Heart left ventricle (tissue), 16 donors: Measurements from ENCODE around the gene LUZP4. TPM values are rescaled to one million over a fixed set of nuclear protein-coding genes. Genes with fewer than 3 reads are reported as not detected.

Experiments
- ATAC-seq, 4 donors: fragments of 200-7000 bp; cut with Tn5 transposase; one replicate each; pipeline ENCODE4 v1.9.1; 2020 to 2022; ENCODE audit warnings: moderate library complexity in 4 of 4, mild to moderate bottlenecking in 3 of 4, moderate number of reproducible peaks in 1 of 4
- DNase-seq, 5 donors: peaks; one replicate each; pipeline ENCODE4 v3.0.0-alpha.2; 2020
- H3K27ac ChIP-seq, 12 donors: fragments of 200-600 bp; sonication (generic) in 4 of 12; one replicate each; pipeline versions ENCODE4 v1.5.0 to v1.8.0; 2016 to 2022; ENCODE audit warnings: mild to moderate bottlenecking in 2 of 12
- H3K27me3 ChIP-seq, 9 donors: fragments of 200-600 bp; sonication (generic) in 2 of 9; one replicate each; pipeline versions ENCODE4 v1.5.1 to v1.8.0; 2016 to 2022; ENCODE audit warnings: mild to moderate bottlenecking in 3 of 9
- H3K36me3 ChIP-seq, 9 donors: fragments of 200-600 bp; sonication (generic) in 2 of 9; one replicate each; pipeline versions ENCODE4 v1.5.0 to v1.8.0; 2018 to 2022; ENCODE audit warnings: mild to moderate bottlenecking in 2 of 9
- H3K4me1 ChIP-seq, 12 donors: fragments of 200-600 bp; sonication (generic) in 4 of 12; one replicate each; pipeline versions ENCODE4 v1.5.0 to v1.8.0; 2016 to 2022; ENCODE audit warnings: mild to moderate bottlenecking in 3 of 12
- H3K4me3 ChIP-seq, 12 donors: fragments of 200-600 bp; sonication (generic) in 4 of 12; one replicate each; pipeline versions ENCODE4 v1.5.0 to v1.8.0; 2017 to 2022; ENCODE audit warnings: mild to moderate bottlenecking in 9 of 12, moderate library complexity in 4 of 12
- H3K9me3 ChIP-seq, 12 donors: fragments of 200-600 bp; sonication (generic) in 4 of 12; one replicate each; pipeline versions ENCODE4 v1.5.0 to v1.8.0; 2016 to 2022; ENCODE audit warnings: mild to moderate bottlenecking in 1 of 12
- CTCF ChIP-seq, 12 donors: fragments of 200-600 bp; sonication (generic) in 4 of 12; IDR thresholded peaks; one replicate each; pipeline versions ENCODE4 v1.5.0 to v1.8.0; 2018 to 2022; ENCODE audit warnings: antibody characterized with exemption in 12 of 12, mild to moderate bottlenecking in 5 of 12
- POLR2A ChIP-seq, 2 donors: fragments of 450-650 bp; IDR thresholded peaks; one replicate each; pipeline ENCODE4 v1.6.1; 2017; ENCODE audit warnings: antibody characterized with exemption in 2 of 2, mild to moderate bottlenecking in 2 of 2, moderate library complexity in 2 of 2
- WGBS, 4 donors: extraction: QIAGEN DNeasy Blood & Tissue Kit in 2 of 4; methylation state at CpG; one replicate each; pipeline versions ENCODE4 v1.1.5 to v1.1.7; 2013 to 2018; 5-methylcytosine and 5-hydroxymethylcytosine counted together
- intact Hi-C, 10 donors: fragments of 100-400 bp; cut with DNase I; formaldehyde crosslinking; loops; one replicate each; pipeline versions ENCODE4 v1.11.1 to v1.14.2; 2022
- polyA plus RNA-seq, 2 donors: library from polyadenylated mRNA; stranded (reverse); fragments of 200-250 nt; gene quantifications; one replicate each; pipeline ENCODE4 v1.2.3, GENCODE V29; 2013
- total RNA-seq, 9 donors: library from RNA; depleted of rRNA in 2 of 9; stranded (reverse); fragments of >200 nt in 2 of 9; fragmentation: NEBNext Ultra II Directional in 3 of 9; extraction: Animal tissue kit (Norgen Biotek cat#: 25700) in 3 of 9; gene quantifications; one replicate each; pipeline versions ENCODE4 v1.1.0 to v1.2.4, GENCODE V29; 2016 to 2023
- donor health status: ischemic (EF 13 %, LVEDD 7.1; RV severe dilation, severe dysfunction).
- donor health status: healthy with polysubstance abuse.
- donor health status: DM: no; HTN: yes; CAD: no.
- donor health status: DM: no; HTN: no; CAD: no.
- donor health status: ischemic (EF 25% LVEDD 6.9; RV normal size, moderate dysfunction).
- donor health status: ischemic (EF 25% LVEDD 5.7; RV mildly dilated, moderate dysfunction).
- donor health status: healthy.
- donor health status: DM: yes; HTN: yes; CAD: no.
- donor health status: ischemic (EF 35%, LVEDD 5.7; RV mildly dilated, moderate dysfunction).
- donor health status: nonischemic (EF 11% LVEDD 7.7; RV severe dilation, severe dysfunction).
- donor health status: DM: yes; HTN: yes; CAD: no.
- donor health status: PGD.
- donor health status: ischemic (EF 29% LVEDD 5.4; RV normal size, mild dysfunction).
- donor health status: nonischemic (EF 23%, LVEDD 6.1; RV moderate dilation, normal function).

The LUZP4 gene
- total and polyA plus RNA-seq, 11 donors: not detected

DNA sequence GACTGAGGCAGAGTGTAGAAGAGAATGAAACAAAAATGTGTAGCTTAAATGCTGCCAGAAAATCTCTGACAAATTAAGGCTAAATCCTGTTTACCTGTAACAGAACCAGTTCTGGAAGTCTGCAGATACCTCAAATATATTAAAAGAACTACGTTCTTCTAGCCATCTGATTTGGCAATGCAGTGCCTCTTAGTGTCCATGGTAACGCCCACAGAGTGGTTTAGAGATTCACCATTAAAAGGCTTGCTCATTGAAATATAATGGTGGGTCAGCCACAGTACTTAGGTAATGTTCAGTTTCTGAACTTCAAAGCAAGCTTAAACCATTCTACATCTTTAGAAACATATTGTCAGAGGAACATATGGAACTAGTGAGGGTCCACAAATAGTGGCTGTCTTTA, 23.2 kb upstream of the LUZP4 start:
- no peak overlapping the region for H3K4me3 ChIP-seq
- H3K27ac ChIP-seq: no peak overlapping the region
- intact Hi-C loops: no loop called here
- peaks cover 0 to 9% (median 0%) of the 10 kb centered on the region in 9 donors for H3K27me3 ChIP-seq
- no peaks in the 10 kb centered on the region for H3K9me3 ChIP-seq
- no peaks in the 10 kb centered on the region for H3K4me1 ChIP-seq
- no peaks in the 10 kb centered on the region for H3K36me3 ChIP-seq
- DNase-seq (no peak), ATAC-seq (no peak)
- no peak for TF ChIP-seq CTCF (IDR thresholded peaks at IDR 0.05)
- no peak for TF ChIP-seq POLR2A (IDR thresholded peaks at IDR 0.05)
- WGBS, 4 donors: 64 to 89% (median 81%) methylated on average over 2 of the region's 2 CpGs

DNA sequence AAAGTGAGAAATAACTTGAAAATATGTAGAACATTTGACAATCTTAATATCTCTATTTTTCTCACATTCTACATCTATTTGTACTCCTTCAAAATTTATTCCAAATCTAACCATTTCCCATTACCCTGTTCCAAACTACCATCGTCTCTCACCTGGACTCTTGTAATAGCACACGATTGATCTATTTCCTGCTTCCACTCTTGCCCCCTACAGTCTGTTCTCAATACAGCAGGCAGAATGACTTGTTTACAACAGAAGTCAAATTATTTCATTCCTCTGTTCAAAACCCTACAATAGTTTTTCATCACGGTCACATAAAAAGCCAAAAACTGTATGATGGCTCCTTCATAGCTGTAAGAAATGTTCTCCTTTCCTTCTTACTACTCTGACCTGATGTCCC, 21.1 kb upstream of the LUZP4 start:
- no peak for DNase-seq
- Histone ChIP-seq H3K4me1 (no peaks in the 10 kb centered on the region), H3K27me3 (peaks cover 0 to 3% (median 0%) of the 10 kb centered on the region in 9 donors), H3K9me3 (no peaks in the 10 kb centered on the region), H3K4me3 (no peak overlapping the region), H3K36me3 (no peaks in the 10 kb centered on the region), H3K27ac (no peak overlapping the region)
- 40 to 52% (median 50%) methylated on average over 3 of the region's 3 CpGs for WGBS, 4 donors
- peak in 4 of 12 donors; percentile 12 to 21 (median 16) for TF ChIP-seq CTCF (IDR thresholded peaks at IDR 0.05)
- no peak for TF ChIP-seq POLR2A (IDR thresholded peaks at IDR 0.05)
- intact Hi-C loops: no loop called here
- no peak for ATAC-seq

DNA sequence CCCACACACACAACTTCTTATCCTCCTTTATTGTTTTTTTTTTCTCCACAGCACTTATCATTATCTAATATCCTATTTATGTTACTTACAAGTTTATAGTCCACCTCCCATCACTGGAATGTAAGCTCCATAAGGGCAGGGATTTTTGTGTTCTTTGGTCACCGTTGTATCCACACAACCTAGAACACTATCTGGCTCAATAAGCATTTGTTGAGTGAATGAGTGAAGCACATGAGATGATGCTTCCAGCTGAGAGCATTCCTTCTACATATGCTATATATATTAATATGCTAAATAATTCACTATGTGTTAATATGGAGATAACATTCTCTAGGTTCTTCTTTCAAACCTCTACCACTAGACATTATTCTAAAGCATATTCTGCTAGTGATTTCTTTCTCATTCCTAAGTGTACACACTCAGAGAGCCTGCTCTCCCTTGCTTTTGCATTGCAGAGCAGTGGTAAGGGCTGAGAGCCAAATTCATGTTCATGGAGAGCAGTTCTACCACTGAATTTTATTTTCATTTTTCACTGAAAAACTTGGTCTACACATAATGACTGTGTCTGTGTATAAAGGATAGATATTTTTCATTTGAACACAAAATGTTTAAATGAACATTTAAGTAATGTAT, 20.3 kb upstream of the LUZP4 start:
- DNase-seq (no peak), ATAC-seq (no peak)
- WGBS, 4 donors: 72 to 86% (median 74%) methylated on average over 1 of the region's 1 CpG
- Histone ChIP-seq H3K36me3 (no peaks in the 10 kb centered on the region), H3K4me1 (no peaks in the 10 kb centered on the region), H3K27ac (no peak overlapping the region), H3K4me3 (no peak overlapping the region), H3K9me3 (no peaks in the 10 kb centered on the region), H3K27me3 (peaks cover 0 to 7% (median 0%) of the 10 kb centered on the region in 9 donors)
- intact Hi-C loops: no loop called here
- TF ChIP-seq CTCF (IDR thresholded peaks at IDR 0.05) (no peak), POLR2A (IDR thresholded peaks at IDR 0.05) (no peak)

DNA sequence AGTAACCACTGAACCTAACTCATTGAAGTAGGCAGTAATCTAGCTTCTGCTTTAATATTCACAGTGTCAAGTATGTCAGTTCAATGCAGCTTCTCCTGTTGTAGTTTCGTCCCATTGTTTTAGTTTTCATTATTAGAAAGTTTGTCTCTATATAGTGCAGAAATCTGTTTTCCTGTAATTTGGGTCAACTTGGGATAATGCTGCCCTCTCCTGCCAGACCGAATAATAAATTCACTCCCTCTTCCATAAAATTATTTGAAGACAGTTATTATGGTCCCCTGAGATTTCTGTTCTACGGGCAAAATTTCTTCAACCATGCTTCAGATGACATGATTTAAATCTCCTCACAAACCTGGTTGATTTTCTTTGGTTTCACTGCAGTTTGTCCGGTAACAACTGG, 4.6 kb upstream of the LUZP4 start:
- intact Hi-C loops: no loop called here
- no peak for DNase-seq
- TF ChIP-seq CTCF (IDR thresholded peaks at IDR 0.05) (peak in 1 of 12 donors; percentile 13), POLR2A (IDR thresholded peaks at IDR 0.05) (no peak)
- no peak overlapping the region for H3K4me3 ChIP-seq
- H3K36me3 ChIP-seq: no peaks in the 10 kb centered on the region
- no peaks in the 10 kb centered on the region for H3K4me1 ChIP-seq
- ATAC-seq: no peak
- no peaks in the 10 kb centered on the region for H3K9me3 ChIP-seq
- H3K27ac ChIP-seq: no peak overlapping the region
- WGBS, 4 donors: 38 to 49% (median 45%) methylated on average over 4 of the region's 4 CpGs
- H3K27me3 ChIP-seq: peaks cover 0 to 38% (median 0%) of the 10 kb centered on the region in 9 donors
